HG03045 (cell line): ENCODE data around the gene MED13L.
"Not testable (repeated sequence)": the region's sequence is repeated elsewhere in the genome, so short reads cannot be mapped to it uniquely, and the experiment has no call there.

ENCODE experiments used
- ATAC-seq: cut with Tn5 transposase; IDR thresholded peaks from one replicate; pipeline ENCODE4 v1.9.1; 2021; ENCODE audit warnings: mild to moderate bottlenecking, moderate library complexity; ENCODE audit not compliant: unreplicated experiment

Gene MED13L

DNA sequence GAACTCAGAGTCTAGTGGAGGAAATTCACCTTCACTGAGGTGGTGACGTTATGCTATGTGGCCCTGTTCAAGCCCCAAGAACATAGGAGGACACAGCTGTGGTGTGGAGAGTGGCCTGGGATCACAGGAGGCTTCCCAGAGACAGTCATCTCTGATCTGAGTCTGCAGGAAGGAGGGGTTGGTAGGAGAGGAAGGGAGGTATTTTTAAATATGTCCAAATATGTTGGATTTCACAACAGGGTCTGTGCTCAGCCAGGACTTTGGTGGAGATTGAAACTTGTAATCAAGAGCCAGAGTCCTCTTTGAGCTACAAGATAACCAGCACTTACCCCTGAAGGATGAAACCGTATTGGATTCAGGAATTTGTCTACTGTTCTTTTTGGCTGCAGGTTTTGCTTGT lies 26.4 kb upstream of the MED13L start:
- no peak for ATAC-seq

- ATAC-seq, result no peak
Observed at GRCh38 chr12:116303066-116303465, 25.6 kb upstream of the MED13L start.

GRCh38 chr12:116302166-116303058 lies 24.9 kb upstream of the MED13L start:
- no peak for ATAC-seq

GRCh38 chr12:116301621-116302020 lies 24.1 kb upstream of the MED13L start:
- ATAC-seq, result no peak

DNA sequence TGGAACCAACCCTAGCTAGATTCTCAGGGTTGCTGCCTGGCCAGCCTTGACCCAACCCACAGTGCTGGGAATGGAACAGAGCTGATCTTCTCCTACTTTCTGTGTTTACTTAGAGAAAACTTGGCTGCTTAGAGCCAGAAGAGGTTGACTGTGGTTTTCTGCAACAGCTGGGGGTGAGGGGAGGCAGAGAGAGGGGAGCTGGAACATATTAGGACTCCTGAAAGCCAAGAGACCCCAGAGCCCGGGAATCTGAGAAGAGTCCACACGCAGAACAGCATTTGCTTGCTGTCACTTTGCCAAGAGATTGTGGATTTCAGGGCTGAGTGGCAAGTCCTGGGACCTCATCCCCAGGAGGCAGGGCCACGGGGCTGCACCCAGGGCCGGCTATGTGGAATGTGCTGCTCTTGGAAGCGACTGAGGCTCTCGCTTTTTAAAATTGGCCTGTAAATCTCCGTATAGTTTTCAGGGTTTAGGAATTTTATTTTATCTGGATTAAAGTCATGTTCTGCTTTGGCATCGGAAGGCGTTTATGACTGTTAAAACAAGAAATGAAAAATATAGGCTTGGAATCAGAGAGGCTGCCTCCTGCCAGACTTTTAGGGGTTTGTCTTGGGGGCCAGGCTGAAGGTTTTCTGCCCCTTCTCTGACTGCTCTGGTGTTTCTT lies 22.3 kb upstream of the MED13L start:
- ATAC-seq, result no peak

DNA sequence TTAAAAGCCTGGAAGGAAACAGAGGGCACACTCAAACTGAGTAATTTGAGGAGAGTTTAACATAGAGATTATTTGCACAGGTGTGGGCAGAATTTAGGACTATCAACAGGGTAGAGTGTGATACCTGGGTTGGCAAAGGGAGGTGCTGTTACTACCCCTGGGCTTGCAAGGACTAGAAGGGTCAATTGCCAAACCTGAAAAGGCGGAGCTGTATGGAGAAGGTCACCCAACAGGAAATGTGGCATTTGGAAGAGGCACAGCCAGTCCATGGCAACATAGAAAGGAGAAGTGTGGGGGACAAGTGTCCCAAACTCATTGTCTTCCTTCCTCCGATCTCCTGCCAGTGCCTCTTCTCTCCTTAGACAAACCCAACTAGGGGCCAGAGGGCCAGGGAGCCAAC lies 21.6 kb upstream of the MED13L start:
- no peak for ATAC-seq

DNA sequence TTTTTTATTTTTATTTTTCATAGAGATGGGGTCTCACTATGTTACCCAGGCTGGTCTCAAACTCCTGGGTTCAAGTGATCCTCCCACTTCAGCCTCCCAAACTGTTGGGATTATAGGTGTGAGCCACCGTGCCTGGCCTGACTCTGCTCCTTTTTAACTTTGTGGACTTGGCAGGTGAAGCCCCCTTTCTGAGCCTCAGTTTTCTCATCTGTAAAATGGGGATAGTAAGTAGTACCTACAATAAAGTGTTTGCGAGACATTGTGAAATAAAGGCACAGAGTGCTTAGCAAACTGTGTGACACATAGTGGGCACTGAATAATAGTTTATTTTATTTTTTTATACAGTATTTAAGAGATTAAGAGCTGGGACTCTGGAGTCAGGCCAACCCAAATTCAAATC lies 21.1 kb upstream of the MED13L start:
- no peak for ATAC-seq

DNA sequence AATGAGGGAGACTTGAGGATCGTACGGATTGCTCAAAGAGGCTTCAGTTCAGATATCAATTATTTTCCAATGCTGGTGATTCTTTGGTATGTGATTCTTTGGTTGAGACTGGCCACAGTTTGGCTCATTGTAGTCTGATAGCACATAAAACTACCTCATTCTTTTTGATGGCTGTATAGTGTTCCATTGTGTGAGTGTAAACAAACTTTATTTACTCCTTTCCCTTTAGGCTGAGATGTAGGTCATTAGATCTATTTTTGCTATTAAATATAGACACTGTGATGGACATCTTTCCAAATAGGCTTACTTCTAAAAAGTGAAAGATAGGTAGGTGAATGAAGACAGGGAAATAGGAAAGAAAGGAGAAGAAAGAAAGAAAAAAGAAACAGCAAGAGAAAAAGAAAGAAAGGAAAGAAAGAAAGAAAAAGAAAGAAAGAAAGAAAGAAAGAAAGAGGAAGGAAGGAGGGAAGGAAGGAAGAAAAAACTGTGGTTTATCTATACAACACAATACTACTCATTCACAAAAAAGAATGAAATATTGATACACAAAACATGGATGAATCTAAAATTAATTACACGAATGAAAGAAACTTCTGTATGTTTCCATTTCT lies 19.8 kb upstream of the MED13L start:
- no peak for ATAC-seq

GRCh38 chr12:116295327-116296263 lies 18.1 kb upstream of the MED13L start:
- no peak for ATAC-seq

DNA sequence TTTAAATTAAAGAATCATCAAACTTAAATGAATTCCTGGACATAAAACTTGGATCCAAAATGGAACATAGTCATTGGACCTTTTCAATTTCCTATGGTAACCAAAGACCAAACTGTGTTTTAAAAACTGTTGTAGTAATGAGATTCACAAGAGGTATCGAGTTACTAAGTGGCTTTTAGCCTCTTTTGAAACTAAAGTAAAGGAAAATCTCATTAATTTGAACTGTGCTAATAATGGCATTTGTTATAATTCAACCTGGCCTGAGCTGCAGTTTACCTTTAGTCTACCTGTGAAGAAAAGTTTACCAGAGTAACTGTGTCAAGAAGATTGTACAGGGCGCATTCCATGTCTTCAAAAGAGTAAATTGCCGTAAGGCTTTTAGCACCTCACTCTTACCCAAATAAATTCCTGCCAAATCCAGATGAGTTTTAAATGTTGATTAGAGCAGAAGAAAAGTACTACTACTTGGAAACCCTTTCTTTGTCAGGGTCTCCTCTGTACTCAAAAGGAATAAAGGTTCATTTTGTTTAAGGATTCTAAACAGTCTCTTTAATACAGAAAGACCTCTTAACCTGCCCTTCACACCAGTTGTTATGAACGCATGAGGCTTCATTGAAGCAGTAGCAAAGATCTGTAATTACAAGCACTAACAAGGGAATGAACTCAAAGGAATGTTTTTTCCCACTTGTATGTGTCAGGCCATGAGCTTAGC lies 17.1 kb upstream of the MED13L start:
- no peak for ATAC-seq

GRCh38 chr12:116293687-116294453 lies 16.4 kb upstream of the MED13L start:
- ATAC-seq, result no peak

- no peak for ATAC-seq
Observed at GRCh38 chr12:116291218-116291617, 13.7 kb upstream of the MED13L start.

DNA sequence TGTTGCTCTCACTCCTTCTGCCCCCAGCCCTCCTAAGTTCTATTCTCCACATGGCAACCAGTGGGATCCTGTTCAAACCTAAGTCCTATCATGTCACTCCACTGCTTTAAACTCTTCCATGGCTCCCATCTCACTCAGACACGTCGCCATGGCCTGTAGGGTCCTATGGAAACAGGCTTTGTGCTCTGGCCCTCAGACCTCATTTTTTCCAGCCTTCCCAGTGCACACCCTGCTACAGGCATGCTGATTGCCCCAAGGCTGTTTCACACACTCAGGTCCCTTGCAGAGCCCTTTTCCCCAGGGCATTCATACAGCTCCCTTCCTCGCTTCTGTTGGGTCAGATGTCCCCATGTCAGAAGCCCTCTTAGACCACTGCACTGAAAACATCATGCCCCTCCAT lies 11.2 kb upstream of the MED13L start:
- no peak for ATAC-seq

GRCh38 chr12:116287842-116288301 lies 10.4 kb upstream of the MED13L start:
- no peak for ATAC-seq

GRCh38 chr12:116284396-116284795 lies 6.9 kb upstream of the MED13L start:
- no peak for ATAC-seq

DNA sequence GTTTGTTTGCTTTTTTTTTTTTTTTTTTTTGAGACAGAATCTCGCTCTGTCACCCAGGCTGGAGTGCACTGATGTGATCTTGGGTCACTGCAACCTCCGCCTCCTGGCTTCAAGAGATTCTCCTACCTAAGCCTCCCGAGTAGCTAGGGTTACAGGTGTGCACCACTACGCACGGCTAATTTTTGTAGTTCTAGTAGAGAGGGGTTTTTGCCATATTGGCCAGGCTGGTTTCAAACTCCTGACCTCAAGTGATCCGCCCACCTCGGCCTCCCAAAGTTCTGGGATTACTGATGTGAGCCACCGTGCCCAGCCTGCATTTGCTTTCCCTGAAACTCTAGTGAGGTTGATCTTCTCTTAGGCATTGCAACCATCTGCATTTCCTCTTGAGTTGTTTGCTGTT lies 6.4 kb upstream of the MED13L start:
- ATAC-seq, result not testable (repeated sequence)

GRCh38 chr12:116282371-116283286 lies 5.1 kb upstream of the MED13L start:
- no peak for ATAC-seq

DNA sequence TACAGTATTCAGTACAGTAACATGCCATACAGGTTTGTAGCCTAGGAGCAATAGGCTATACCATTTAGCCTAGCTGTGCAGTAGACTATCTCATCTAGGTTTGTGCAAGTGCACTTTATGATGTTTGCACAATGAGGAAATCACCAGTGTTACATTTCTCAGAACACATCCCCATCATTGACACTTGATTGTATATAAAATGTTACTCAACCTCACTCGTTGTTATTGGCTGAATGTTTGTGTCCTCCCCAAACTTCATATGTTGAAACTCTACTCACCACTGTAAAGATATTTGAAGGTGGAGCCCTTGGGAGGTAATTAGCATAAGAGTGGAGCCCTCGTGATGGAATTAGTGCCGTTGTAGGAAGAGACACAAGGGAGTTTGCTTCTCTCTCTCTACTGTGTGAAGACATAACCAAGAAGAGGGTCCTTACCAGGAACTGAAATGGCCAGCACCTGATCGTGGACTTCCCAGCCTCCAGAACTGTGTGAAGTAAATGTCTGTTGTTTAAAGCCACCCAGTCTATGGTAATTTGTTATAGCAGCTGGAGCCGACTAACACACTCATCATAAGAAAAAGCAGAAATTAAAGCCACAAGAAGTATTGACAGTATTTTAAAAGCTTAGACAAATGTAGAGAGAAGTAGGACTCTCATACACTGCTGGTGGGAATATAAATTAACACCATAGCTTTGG lies 3.2 kb upstream of the MED13L start:
- no peak for ATAC-seq
